ENCODE measurements around the gene NCS1.

The NCS1 gene

GRCh38 chr9:130177898-130178805 lies 5.9 kb downstream of the NCS1 start:
- DNase-seq = no peak

GRCh38 chr9:130179331-130179907 lies 7.2 kb downstream of the NCS1 start:
- DNase-seq = no peak

GRCh38 chr9:130180516-130180915 lies 8.3 kb downstream of the NCS1 start:
- DNase-seq = no peak

- DNase-seq = no peak
These were observed 9.6 kb downstream of the NCS1 start for GRCh38 chr9:130181678-130182380.

GRCh38 chr9:130182381-130182909 lies 10.2 kb downstream of the NCS1 start:
- DNase-seq = no peak

GRCh38 chr9:130183133-130183762 lies 11.0 kb downstream of the NCS1 start:
- no peak for DNase-seq

GRCh38 chr9:130185017-130185416 lies 12.8 kb downstream of the NCS1 start:
- DNase-seq = no peak

GRCh38 chr9:130185490-130186031 lies 13.4 kb downstream of the NCS1 start:
- DNase-seq = no peak

GRCh38 chr9:130186051-130186450 lies 13.8 kb downstream of the NCS1 start:
- DNase-seq = no peak

- DNase-seq = no peak
These were observed 14.8 kb downstream of the NCS1 start for GRCh38 chr9:130186839-130187522.

- DNase-seq = no peak
These were observed 15.3 kb downstream of the NCS1 start for GRCh38 chr9:130187523-130187846.

- no peak for DNase-seq
These were observed 16.8 kb downstream of the NCS1 start for GRCh38 chr9:130188860-130189481.

- no peak for DNase-seq
These were observed 17.6 kb downstream of the NCS1 start for GRCh38 chr9:130189840-130190239.

- DNase-seq = no peak
These were observed 19.0 kb downstream of the NCS1 start for GRCh38 chr9:130191068-130191748.

GRCh38 chr9:130191749-130192120 lies 19.5 kb downstream of the NCS1 start:
- no peak for DNase-seq

GRCh38 chr9:130192382-130192999 lies 20.3 kb downstream of the NCS1 start:
- no peak for DNase-seq

GRCh38 chr9:130193103-130193502 lies 20.9 kb downstream of the NCS1 start:
- DNase-seq = no peak

- no peak for DNase-seq
These were observed 21.6 kb downstream of the NCS1 start for GRCh38 chr9:130193531-130194377.

- DNase-seq = no peak
These were observed 22.3 kb downstream of the NCS1 start for GRCh38 chr9:130194378-130194932.
